Breast epithelium (tissue), 3 donors: ENCODE results near the gene DHX40.

Experiments
- POLR2A ChIP-seq: fragments of 450-650 bp; IDR thresholded peaks from one replicate; pipeline ENCODE4 v1.6.1; 2016; ENCODE audit warnings: antibody characterized with exemption, mild to moderate bottlenecking, moderate library complexity
- POLR2AphosphoS5 ChIP-seq, 3 donors: sonication (generic); formaldehyde crosslinking; IDR thresholded peaks; one replicate each; pipeline ENCODE4 v1.6.1; 2017; ENCODE audit warnings: antibody characterized with exemption in 3 of 3
- TF ChIP-seq, protein P1 (sequence below), 3 donors: fragments of 450-650 bp; IDR thresholded peaks; one replicate each; pipeline ENCODE4 v1.5.1; 2016 to 2017; ENCODE audit warnings: antibody characterized with exemption in 3 of 3, mild to moderate bottlenecking in 3 of 3, moderate library complexity in 3 of 3

DNA sequence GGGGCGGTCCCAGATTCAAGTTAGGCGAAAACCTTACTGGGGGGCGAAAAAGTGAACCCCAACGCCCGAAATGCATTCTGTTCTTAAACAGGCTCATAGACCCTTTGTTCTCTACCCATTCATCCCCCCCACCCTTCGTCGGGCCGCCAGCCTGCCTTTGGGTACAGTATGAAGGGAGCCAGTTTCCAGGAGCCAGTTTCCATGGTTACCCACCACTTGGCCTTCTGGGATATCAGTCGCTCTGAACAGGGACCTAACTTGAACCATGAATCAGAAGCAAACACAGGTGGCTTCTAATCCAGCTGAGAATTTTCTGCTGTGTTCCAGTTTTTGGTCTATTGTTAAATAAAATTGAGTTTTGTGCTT, 532 bp downstream of the DHX40 start:
- TF ChIP-seq, protein P1, sequence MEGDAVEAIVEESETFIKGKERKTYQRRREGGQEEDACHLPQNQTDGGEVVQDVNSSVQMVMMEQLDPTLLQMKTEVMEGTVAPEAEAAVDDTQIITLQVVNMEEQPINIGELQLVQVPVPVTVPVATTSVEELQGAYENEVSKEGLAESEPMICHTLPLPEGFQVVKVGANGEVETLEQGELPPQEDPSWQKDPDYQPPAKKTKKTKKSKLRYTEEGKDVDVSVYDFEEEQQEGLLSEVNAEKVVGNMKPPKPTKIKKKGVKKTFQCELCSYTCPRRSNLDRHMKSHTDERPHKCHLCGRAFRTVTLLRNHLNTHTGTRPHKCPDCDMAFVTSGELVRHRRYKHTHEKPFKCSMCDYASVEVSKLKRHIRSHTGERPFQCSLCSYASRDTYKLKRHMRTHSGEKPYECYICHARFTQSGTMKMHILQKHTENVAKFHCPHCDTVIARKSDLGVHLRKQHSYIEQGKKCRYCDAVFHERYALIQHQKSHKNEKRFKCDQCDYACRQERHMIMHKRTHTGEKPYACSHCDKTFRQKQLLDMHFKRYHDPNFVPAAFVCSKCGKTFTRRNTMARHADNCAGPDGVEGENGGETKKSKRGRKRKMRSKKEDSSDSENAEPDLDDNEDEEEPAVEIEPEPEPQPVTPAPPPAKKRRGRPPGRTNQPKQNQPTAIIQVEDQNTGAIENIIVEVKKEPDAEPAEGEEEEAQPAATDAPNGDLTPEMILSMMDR (IDR thresholded peaks at IDR 0.05) = no peak
- no peak for TF ChIP-seq POLR2AphosphoS5 (IDR thresholded peaks at IDR 0.05)
- no peak for TF ChIP-seq POLR2A
